HEK293 (cell line): ENCODE measurements around the gene SNTA1.
"Not testable (repeated sequence)": the region's sequence is repeated elsewhere in the genome, so short reads cannot be mapped to it uniquely, and the experiment has no call there.

Experiments used
- CTCF ChIA-PET: fragments of 350-600 bp; formaldehyde crosslinking; extraction: SDS; loops from one replicate; lab custom pipeline; 2021; ENCODE audit warnings: antibody characterized with exemption; lab: Yijun Ruan, JAX
- POLR2A ChIA-PET: fragments of 300-600 bp; formaldehyde crosslinking; extraction: SDS; loops from one replicate; lab custom pipeline; 2020; ENCODE audit warnings: antibody characterized with exemption, inconsistent platforms; lab: Yijun Ruan, JAX
- H3K27ac ChIP-seq: fragments of 200-500 bp; sonication (Bioruptor generic); 2 replicates; pipeline ENCODE4 v1.5.1; 2014; ENCODE audit warnings: low read depth, low read length, control low read depth, inconsistent platforms; ENCODE audit errors: extremely low read depth
- H3K36me3 ChIP-seq, 2 experiments: fragments of 200-500 bp in 1 of 2; sonication (Bioruptor generic) in 1 of 2; 1 replicate in 1 of 2; 2 replicates in 1 of 2; pipeline ENCODE4 v1.5.1; 2014 to 2017; ENCODE audit warnings: inconsistent platforms in 2 of 2, low read length in 2 of 2; ENCODE audit not compliant: control insufficient read depth in 2 of 2, insufficient read depth in 1 of 2
- H3K4me1 ChIP-seq: fragments of 200-500 bp; sonication (Bioruptor generic); 2 replicates; pipeline ENCODE4 v1.5.1; 2014; ENCODE audit warnings: mild to moderate bottlenecking, low read length, inconsistent platforms; ENCODE audit not compliant: control insufficient read depth, insufficient read depth
- H3K4me3 ChIP-seq: 2 replicates; pipeline ENCODE4 v1.5.1; 2011; ENCODE audit warnings: low read depth, mild to moderate bottlenecking, control low read depth, low read length, moderate library complexity
- H3K9me3 ChIP-seq: fragments of 200-500 bp; sonication (Bioruptor generic); 2 replicates; pipeline ENCODE4 v1.5.1; 2014; ENCODE audit warnings: low read depth, low read length, inconsistent platforms; ENCODE audit not compliant: control insufficient read depth, insufficient read depth
- GLIS1 ChIP-seq: fragments of 450-650 bp; formaldehyde crosslinking; IDR thresholded peaks from 2 replicates; pipeline ENCODE4 v1.5.1; 2016; ENCODE audit warnings: missing biosample characterization, missing genetic modification characterization
- MYNN ChIP-seq: fragments of 450-650 bp; formaldehyde crosslinking; IDR thresholded peaks from 2 replicates; pipeline ENCODE4 v1.5.1; 2016; ENCODE audit warnings: missing biosample characterization, missing genetic modification characterization, borderline replicate concordance
- OVOL3 ChIP-seq: fragments of 450-650 bp; formaldehyde crosslinking; IDR thresholded peaks from 2 replicates; pipeline ENCODE4 v1.5.1; 2016; ENCODE audit warnings: missing biosample characterization, missing genetic modification characterization
- ZBTB17 ChIP-seq: fragments of 450-650 bp; formaldehyde crosslinking; IDR thresholded peaks from 2 replicates; pipeline ENCODE4 v1.5.1; 2016; ENCODE audit warnings: missing biosample characterization, missing genetic modification characterization
- ZNF169 ChIP-seq: fragments of 450-650 bp; formaldehyde crosslinking; IDR thresholded peaks from 2 replicates; pipeline ENCODE4 v1.5.1; 2016; ENCODE audit warnings: missing biosample characterization, missing genetic modification characterization
- ZNF350 ChIP-seq: fragments of 450-650 bp; formaldehyde crosslinking; IDR thresholded peaks from 2 replicates; pipeline ENCODE4 v1.5.0; 2017; ENCODE audit warnings: missing biosample characterization, mild to moderate bottlenecking, missing genetic modification characterization
- ZNF366 ChIP-seq: fragments of 450-650 bp; formaldehyde crosslinking; conservative IDR thresholded peaks from 2 replicates; pipeline ENCODE4 v1.5.1; 2016; ENCODE audit warnings: missing biosample characterization, missing genetic modification characterization
- ZNF549 ChIP-seq: fragments of 450-650 bp; IDR thresholded peaks from 2 replicates; pipeline ENCODE4 v1.5.1; 2018; ENCODE audit warnings: missing biosample characterization, missing genetic modification characterization, mild to moderate bottlenecking, inconsistent platforms, moderate library complexity
- ZNF585B ChIP-seq: fragments of 450-650 bp; formaldehyde crosslinking; IDR thresholded peaks from 2 replicates; pipeline ENCODE4 v1.5.1; 2016; ENCODE audit warnings: missing biosample characterization, missing genetic modification characterization
- ZNF692 ChIP-seq: fragments of 450-650 bp; formaldehyde crosslinking; IDR thresholded peaks from 2 replicates; pipeline ENCODE4 v1.5.1; 2016; ENCODE audit warnings: missing biosample characterization, missing genetic modification characterization
- ZNF704 ChIP-seq: fragments of 450-650 bp; formaldehyde crosslinking; IDR thresholded peaks from 2 replicates; pipeline ENCODE4 v1.5.1; 2016; ENCODE audit warnings: missing biosample characterization, missing genetic modification characterization
- ZXDB ChIP-seq: fragments of 450-650 bp; formaldehyde crosslinking; IDR thresholded peaks from 2 replicates; pipeline ENCODE4 v1.5.1; 2016; ENCODE audit warnings: missing biosample characterization, missing genetic modification characterization

SNTA1 gene

GRCh38 chr20:33441142-33441955, 2.2 kb downstream of the SNTA1 start (continued):
- no peak for TF ChIP-seq ZNF704 (tag by site-specific recombination)

- CTCF ChIA-PET, result interaction anchor here (1.0 kb wide), 1 partner anchor 213 kb away, joined by 3 read pairs; no protein-coding TSS in a partner anchor
- H3K4me3 ChIP-seq, POLR2A ChIA-PET, H3K27ac ChIP-seq, H3K36me3 ChIP-seq, H3K4me1 ChIP-seq, H3K9me3 ChIP-seq: not testable (repeated sequence)
Observed at GRCh38 chr20:33440562-33440961, 3.0 kb downstream of the SNTA1 start.

- CTCF ChIA-PET, result interaction anchor here (0.9 kb wide), 1 partner anchor 19 kb away, joined by 4 read pairs; no protein-coding TSS in a partner anchor
Observed at GRCh38 chr20:33438481-33438880, 5.1 kb downstream of the SNTA1 start.

GRCh38 chr20:33437141-33437911, 6.2 kb downstream of the SNTA1 start:
- Histone ChIP-seq H3K27ac (no peak overlapping the region), H3K4me1 (no peaks in the 10 kb centered on the region), H3K4me3 (no peak overlapping the region), H3K9me3 (no peaks in the 10 kb centered on the region)
- POLR2A ChIA-PET, result interaction anchor here (0.6 kb wide), 1 partner anchor 63 kb away, joined by 3 read pairs; no protein-coding TSS in a partner anchor
- TF ChIP-seq ZBTB17 (tag by site-specific recombination) (peak; percentile 41; the same call in 1 of the 2 replicates), ZNF350 (no peak), ZNF692 (tag by site-specific recombination) (no peak), ZNF585B (no peak), OVOL3 (tag by site-specific recombination) (no peak), ZXDB (tag by site-specific recombination) (peak; percentile 82), GLIS1 (tag by site-specific recombination) (peak; percentile 80), ZNF169 (tag by site-specific recombination) (no peak), ZNF366 (tag by site-specific recombination) (no peak), ZNF549 (no peak)
- TF ChIP-seq, all 188 proteins: peak for 3
- CTCF ChIA-PET, result no interaction called here
- H3K36me3 ChIP-seq, result peaks cover 0 to 13% of the 10 kb centered on the region in 2 experiments; a peak in 2 of 3 replicates

More at GRCh38 chr20:33438481-33438880, 5.1 kb downstream of the SNTA1 start:
- no peak overlapping the region for H3K4me3 ChIP-seq
- H3K36me3 ChIP-seq, result peaks cover 0 to 13% of the 10 kb centered on the region in 2 experiments; a peak in 2 of 3 replicates
- no peak for TF ChIP-seq MYNN (tag by site-specific recombination)
- no peaks in the 10 kb centered on the region for H3K9me3 ChIP-seq
- H3K4me1 ChIP-seq, result no peaks in the 10 kb centered on the region
- H3K27ac ChIP-seq, result no peak overlapping the region
- POLR2A ChIA-PET, result no interaction called here
